ENCODE data around the gene RNF175.

DNA sequence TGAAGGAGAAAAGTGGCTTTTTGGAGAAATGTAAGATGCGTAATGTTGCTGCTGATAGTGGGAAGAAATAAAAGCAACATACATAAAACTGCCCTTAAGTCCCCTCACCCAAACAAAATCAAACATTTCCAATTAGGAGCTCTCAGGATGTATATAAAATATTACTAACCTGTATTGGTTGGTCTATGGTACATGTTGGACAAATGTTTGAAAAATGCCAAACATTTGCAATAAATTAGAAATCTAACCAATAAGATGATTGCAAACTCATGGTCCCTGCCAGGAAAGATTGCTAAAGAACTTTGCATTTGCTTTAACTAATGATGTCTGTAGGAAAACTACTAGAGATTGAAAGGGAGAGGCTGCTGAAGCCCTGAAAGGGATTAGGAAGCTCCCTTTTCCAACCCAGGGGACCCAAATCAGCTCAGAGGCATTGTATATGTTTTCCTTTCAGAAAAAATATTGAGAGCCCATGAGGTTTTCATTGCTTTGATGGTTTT is 27.3 kb upstream of the RNF175 start:
- TF ChIP-seq CTCF (IDR thresholded peaks at IDR 0.05), result no peak
- no peak for TF ChIP-seq POLR2A (IDR thresholded peaks at IDR 0.05)

Measured in lower leg skin (tissue), 3 donors.